HL-60 (cell line): ENCODE results near the gene DCN.
A peak's percentile ranks its signal among the peaks of the same experiment; 100 is the strongest.

Experiments
- DNase-seq, 2 experiments: peaks; one replicate each; pipeline ENCODE4 v3.0.0-alpha.2; 2010 to 2020; ENCODE audit warnings: low read depth in 1 of 2, low spot score in 1 of 2
- H3K27ac ChIP-seq: fragments of 250-450 bp; sonication (Bioruptor Pico); replicated peaks from 2 replicates; pipeline ENCODE4 v1.5.1; 2020; ENCODE audit warnings: mild to moderate bottlenecking, moderate library complexity
- H3K27me3 ChIP-seq: fragments of 250-450 bp; sonication (Bioruptor Pico); 2 replicates; pipeline ENCODE4 v1.5.1; 2021; ENCODE audit warnings: mild to moderate bottlenecking, moderate library complexity; ENCODE audit not compliant: insufficient read depth, poor library complexity, severe bottlenecking
- H3K4me3 ChIP-seq: replicated peaks from 2 replicates; pipeline ENCODE4 v1.5.1; 2011; ENCODE audit warnings: mild to moderate bottlenecking, control low read depth, low read length; ENCODE audit not compliant: insufficient read depth
- CTCF ChIP-seq: IDR thresholded peaks from one replicate; pipeline ENCODE4 v1.5.1; 2011; ENCODE audit warnings: low read length, control low read depth, inconsistent platforms; ENCODE audit not compliant: insufficient read depth
- GABPA ChIP-seq: IDR thresholded peaks from 2 replicates; pipeline ENCODE4 v1.6.1; 2012; ENCODE audit warnings: low read depth
- POLR2AphosphoS5 ChIP-seq: IDR thresholded peaks from 2 replicates; pipeline ENCODE4 v1.6.1; 2012; ENCODE audit warnings: low read depth
- SPI1 ChIP-seq: IDR thresholded peaks from 2 replicates; pipeline ENCODE4 v1.6.1; 2012; ENCODE audit warnings: low read depth, mild to moderate bottlenecking, borderline replicate concordance
- TF ChIP-seq, protein P1 (sequence below): IDR thresholded peaks from 2 replicates; pipeline ENCODE4 v1.6.1; 2012; ENCODE audit warnings: low read depth; ENCODE audit not compliant: insufficient replicate concordance

The DCN gene

GRCh38 chr12:91104812-91105466 is 77.7 kb downstream of the DCN start:
- H3K27me3 ChIP-seq = no peaks in the 10 kb centered on the region
- H3K4me3 ChIP-seq = no peak overlapping the region
- no peak overlapping the region for H3K27ac ChIP-seq
- no peak for DNase-seq
- no peak for TF ChIP-seq SPI1
- TF ChIP-seq, protein P1, sequence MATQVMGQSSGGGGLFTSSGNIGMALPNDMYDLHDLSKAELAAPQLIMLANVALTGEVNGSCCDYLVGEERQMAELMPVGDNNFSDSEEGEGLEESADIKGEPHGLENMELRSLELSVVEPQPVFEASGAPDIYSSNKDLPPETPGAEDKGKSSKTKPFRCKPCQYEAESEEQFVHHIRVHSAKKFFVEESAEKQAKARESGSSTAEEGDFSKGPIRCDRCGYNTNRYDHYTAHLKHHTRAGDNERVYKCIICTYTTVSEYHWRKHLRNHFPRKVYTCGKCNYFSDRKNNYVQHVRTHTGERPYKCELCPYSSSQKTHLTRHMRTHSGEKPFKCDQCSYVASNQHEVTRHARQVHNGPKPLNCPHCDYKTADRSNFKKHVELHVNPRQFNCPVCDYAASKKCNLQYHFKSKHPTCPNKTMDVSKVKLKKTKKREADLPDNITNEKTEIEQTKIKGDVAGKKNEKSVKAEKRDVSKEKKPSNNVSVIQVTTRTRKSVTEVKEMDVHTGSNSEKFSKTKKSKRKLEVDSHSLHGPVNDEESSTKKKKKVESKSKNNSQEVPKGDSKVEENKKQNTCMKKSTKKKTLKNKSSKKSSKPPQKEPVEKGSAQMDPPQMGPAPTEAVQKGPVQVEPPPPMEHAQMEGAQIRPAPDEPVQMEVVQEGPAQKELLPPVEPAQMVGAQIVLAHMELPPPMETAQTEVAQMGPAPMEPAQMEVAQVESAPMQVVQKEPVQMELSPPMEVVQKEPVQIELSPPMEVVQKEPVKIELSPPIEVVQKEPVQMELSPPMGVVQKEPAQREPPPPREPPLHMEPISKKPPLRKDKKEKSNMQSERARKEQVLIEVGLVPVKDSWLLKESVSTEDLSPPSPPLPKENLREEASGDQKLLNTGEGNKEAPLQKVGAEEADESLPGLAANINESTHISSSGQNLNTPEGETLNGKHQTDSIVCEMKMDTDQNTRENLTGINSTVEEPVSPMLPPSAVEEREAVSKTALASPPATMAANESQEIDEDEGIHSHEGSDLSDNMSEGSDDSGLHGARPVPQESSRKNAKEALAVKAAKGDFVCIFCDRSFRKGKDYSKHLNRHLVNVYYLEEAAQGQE = no peak
- no peak for TF ChIP-seq POLR2AphosphoS5
- TF ChIP-seq CTCF = no peak
- no peak for TF ChIP-seq GABPA

GRCh38 chr12:91103624-91104023 is 79.0 kb downstream of the DCN start:
- TF ChIP-seq CTCF = no peak
- no peak for TF ChIP-seq POLR2AphosphoS5
- TF ChIP-seq, protein P1 = no peak
- TF ChIP-seq GABPA = no peak
- no peak for TF ChIP-seq SPI1
- no peak for DNase-seq
- no peak overlapping the region for H3K4me3 ChIP-seq

DNA sequence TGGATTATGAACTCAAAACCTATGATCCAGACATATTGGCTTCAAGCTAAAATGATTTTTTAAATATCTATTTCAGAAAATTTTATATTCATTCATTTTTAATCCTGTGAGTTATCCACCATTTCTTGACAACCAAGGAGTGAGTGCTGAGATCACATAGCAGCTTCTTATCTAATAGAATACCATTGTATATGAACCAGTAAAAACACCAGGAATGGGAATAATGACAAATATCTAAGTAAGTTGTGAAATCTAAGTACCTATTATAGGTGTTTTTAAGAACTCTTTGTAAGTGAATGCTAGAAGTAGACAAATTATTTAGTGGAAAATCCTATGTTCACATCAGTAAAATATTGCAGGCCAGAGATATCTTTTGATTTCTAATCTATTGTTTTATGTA is 79.5 kb downstream of the DCN start:
- TF ChIP-seq SPI1 (no peak), POLR2AphosphoS5 (no peak), CTCF (no peak), GABPA (no peak)
- Histone ChIP-seq H3K4me3 (no peak overlapping the region), H3K27ac (no peak overlapping the region), H3K27me3 (no peaks in the 10 kb centered on the region)
- DNase-seq = no peak

More at GRCh38 chr12:91103624-91104023, 79.0 kb downstream of the DCN start:
- Histone ChIP-seq H3K27ac (no peak overlapping the region), H3K27me3 (no peaks in the 10 kb centered on the region)

- Histone ChIP-seq H3K4me3 (no peak overlapping the region), H3K27me3 (no peaks in the 10 kb centered on the region), H3K27ac (no peak overlapping the region)
- TF ChIP-seq SPI1 = 0 out of 2 replicates have a peak, but pooled peaks have one; percentile 9
- TF ChIP-seq, protein P1 = no peak
- TF ChIP-seq GABPA = no peak
- no peak for TF ChIP-seq POLR2AphosphoS5
- DNase-seq = no peak
Observed at GRCh38 chr12:91100906-91101305, 81.7 kb downstream of the DCN start.
